Lower lobe of right lung (tissue), 2 donors: ENCODE measurements around the gene TMC2. TPM values are rescaled to one million over a fixed set of nuclear protein-coding genes. Genes with fewer than 3 reads are reported as not detected.
A peak's percentile ranks its signal among the peaks of the same experiment; 100 is the strongest.

Experiments used
- ATAC-seq, 2 donors: fragments of 200-7000 bp; cut with Tn5 transposase; one replicate each; pipeline ENCODE4 v1.9.1; 2020 to 2022; ENCODE audit warnings: mild to moderate bottlenecking in 2 of 2, moderate library complexity in 2 of 2
- DNase-seq: peaks from one replicate; pipeline ENCODE4 v3.0.0-alpha.2; 2020
- H3K27ac ChIP-seq: fragments of 200-600 bp; one replicate; pipeline ENCODE4 v1.8.0; 2022
- H3K27me3 ChIP-seq: fragments of 200-600 bp; one replicate; pipeline ENCODE4 v1.8.0; 2022; ENCODE audit warnings: low read depth
- H3K36me3 ChIP-seq: fragments of 200-600 bp; one replicate; pipeline ENCODE4 v1.8.0; 2022; ENCODE audit warnings: mild to moderate bottlenecking
- H3K4me1 ChIP-seq: fragments of 200-600 bp; one replicate; pipeline ENCODE4 v1.8.0; 2022
- H3K4me3 ChIP-seq: fragments of 200-600 bp; one replicate; pipeline ENCODE4 v1.8.0; 2022; ENCODE audit warnings: mild to moderate bottlenecking
- H3K9me3 ChIP-seq: fragments of 200-600 bp; one replicate; pipeline ENCODE4 v1.8.0; 2022
- CTCF ChIP-seq: fragments of 200-600 bp; IDR thresholded peaks from one replicate; pipeline ENCODE4 v1.8.0; 2022; ENCODE audit warnings: antibody characterized with exemption, mild to moderate bottlenecking
- intact Hi-C: fragments of 100-400 bp; cut with DNase I; formaldehyde crosslinking; loops from one replicate; pipeline ENCODE4 v1.11.0; 2022
- microRNA-seq: library from miRNA; unstranded; fragments of <30 nt; microRNA quantifications from one replicate; pipeline ENCODE4 v1.2.0, GENCODE V29; 2020; ENCODE audit warnings: borderline number of aligned reads
- total RNA-seq: library from RNA; stranded (reverse); fragmentation: NEBNext Ultra II Directional; extraction: Animal tissue kit (Norgen Biotek cat#: 25700); gene quantifications from one replicate; pipeline ENCODE4 v1.2.1, GENCODE V29; 2021
- donor health status: DM: no; HTN: yes; CAD: no; lungs with severe emphysema.

Gene TMC2
- total RNA-seq, 1 donor from 2014 or later, result 0.92 TPM

GRCh38 chr20:2690718-2691117 is 154.3 kb downstream of the TMC2 start:
- DNase-seq (no peak), ATAC-seq (no peak)
- H3K27me3 ChIP-seq, result peaks cover 25% of the 10 kb centered on the region
- H3K4me1 ChIP-seq, result peaks cover 12% of the 10 kb centered on the region
- no peak for TF ChIP-seq CTCF
- no peak overlapping the region for H3K27ac ChIP-seq
- intact Hi-C loops, result no loop called here
- no peak overlapping the region for H3K4me3 ChIP-seq
- H3K9me3 ChIP-seq, result no peaks in the 10 kb centered on the region
- H3K36me3 ChIP-seq, result no peaks in the 10 kb centered on the region

- no peak for DNase-seq
- no peak for TF ChIP-seq CTCF
- Histone ChIP-seq H3K9me3 (no peaks in the 10 kb centered on the region), H3K4me1 (peaks cover 12% of the 10 kb centered on the region), H3K27ac (no peak overlapping the region), H3K27me3 (peaks cover 29% of the 10 kb centered on the region), H3K4me3 (no peak overlapping the region), H3K36me3 (no peaks in the 10 kb centered on the region)
- ATAC-seq, result no peak
- intact Hi-C loops, result no loop called here
Observed at GRCh38 chr20:2691127-2691526, 154.8 kb downstream of the TMC2 start.

Small RNA genes lying within 50 kb of the gene (microRNA-seq; reads per million reads assigned to microRNA genes)
- gene MIR1292, result 5.0 reads per million, percentile 3 among the genes with 10 or more reads in this experiment

Other genes with a start within 250 kb of the TMC2 start
- 0.32 TPM for gene TGM3, start 240.6 kb upstream of the TMC2 start, total RNA-seq
- gene TGM6, start 155.7 kb upstream of the TMC2 start, total RNA-seq, result not detected
- gene SNRPB, start 65.8 kb upstream of the TMC2 start, total RNA-seq, result 78.8 TPM
- 8.8 TPM for gene ZNF343, start 27.7 kb upstream of the TMC2 start, total RNA-seq
- 84.9 TPM for gene NOP56, start 116.1 kb downstream of the TMC2 start, total RNA-seq
- 64.7 TPM for gene IDH3B, start 127.6 kb downstream of the TMC2 start, total RNA-seq
- 15.3 TPM for gene EBF4, start 156.2 kb downstream of the TMC2 start, total RNA-seq